GM12878 (cell line): ENCODE results near the gene IPO11. TPM values are rescaled to one million over a fixed set of nuclear protein-coding genes. Genes with fewer than 3 reads are reported as not detected.
A peak's percentile ranks its signal among the peaks of the same experiment; 100 is the strongest.

Experiments used
- ATAC-seq: fragments of 200-7000 bp; cut with Tn5 transposase; 3 replicates; pipeline ENCODE4 v1.9.1; 2020; ENCODE audit warnings: mild to moderate bottlenecking, moderate library complexity
- BruUV-seq: library from RNA; stranded (reverse); fragments of 400-500 nt; replicated peaks from 2 replicates; lab custom pipeline; 2021; lab: Mats Ljungman, UMichigan
- CTCF ChIA-PET: fragments of 300-600 bp; sonication (Branson Sonifier 250); formaldehyde crosslinking; extraction: SDS; loops from one replicate; lab custom pipeline; 2021; ENCODE audit warnings: inconsistent platforms; lab: Yijun Ruan, JAX
- POLR2A ChIA-PET: fragments of 350-600 bp; formaldehyde crosslinking; extraction: SDS; loops from one replicate; lab custom pipeline; 2021; ENCODE audit warnings: inconsistent platforms; lab: Charles Lee
- RAD21 ChIA-PET: fragments of 300-600 bp; sonication (Branson Sonifier 250); formaldehyde crosslinking; loops from one replicate; lab custom pipeline; 2023; ENCODE audit warnings: antibody characterized with exemption; ENCODE audit not compliant: unreplicated experiment; lab: Charles Lee
- SMC1A ChIA-PET: fragments of 300-600 bp; sonication (Branson Sonifier 250); formaldehyde crosslinking; loops from one replicate; lab custom pipeline; 2023; ENCODE audit not compliant: unreplicated experiment, uncharacterized antibody; lab: Charles Lee
- DNase-seq: peaks from one replicate; pipeline ENCODE4 v3.0.0-alpha.2; 2011; ENCODE audit warnings: low read depth, low spot score
- FAIRE-seq: peaks from 3 replicates; lab custom pipeline; 2011; peaks lifted over from hg19 to GRCh38; lab: Jason Lieb, UNC
- H2AFZ ChIP-seq: 2 replicates; pipeline ENCODE4 v1.6.0; 2011; ENCODE audit warnings: low read depth, low read length, control low read depth; ENCODE audit not compliant: control insufficient read depth
- H3K27ac ChIP-seq: 2 replicates; pipeline ENCODE4 v1.5.1; 2011; ENCODE audit warnings: control low read depth; ENCODE audit not compliant: control insufficient read depth, insufficient read depth
- H3K27me3 ChIP-seq, 2 experiments: replicated peaks in 1 of 2; 2 replicates each; pipeline versions ENCODE4 v1.6.0 to v1.6.1; 2011; ENCODE audit warnings: low read length in 1 of 2; ENCODE audit not compliant: control insufficient read depth in 2 of 2, insufficient read depth in 2 of 2
- H3K36me3 ChIP-seq, 2 experiments: 2 replicates each; pipeline ENCODE4 v1.5.1; 2011; ENCODE audit warnings: low read length in 1 of 2; ENCODE audit not compliant: control insufficient read depth in 2 of 2, insufficient read depth in 2 of 2
- H3K4me1 ChIP-seq: 2 replicates; pipeline ENCODE4 v1.6.1; 2011; ENCODE audit warnings: mild to moderate bottlenecking, low read length, moderate library complexity, mixed read lengths; ENCODE audit not compliant: control insufficient read depth, insufficient read depth
- H3K4me2 ChIP-seq: 2 replicates; pipeline ENCODE4 v1.6.0; 2011; ENCODE audit warnings: control low read depth; ENCODE audit not compliant: control insufficient read depth, insufficient read depth
- H3K4me3 ChIP-seq: fragments of 200-600 bp; sonication (generic); 2 replicates; pipeline ENCODE4 v1.5.1; 2016
- H3K79me2 ChIP-seq: 2 replicates; pipeline ENCODE4 v1.6.0; 2011; ENCODE audit warnings: low read length; ENCODE audit not compliant: control insufficient read depth, insufficient read depth
- H3K9ac ChIP-seq: 2 replicates; pipeline ENCODE4 v1.8.0; 2011; ENCODE audit warnings: low read length, control low read depth, mixed read lengths; ENCODE audit not compliant: control insufficient read depth, insufficient read depth
- H3K9me3 ChIP-seq: replicated peaks from 3 replicates; pipeline ENCODE4 v1.5.1; 2011; ENCODE audit warnings: mild to moderate bottlenecking, low read length; ENCODE audit not compliant: control insufficient read depth, insufficient read depth
- H4K20me1 ChIP-seq: 2 replicates; pipeline ENCODE4 v1.6.0; 2011; ENCODE audit not compliant: control insufficient read depth, insufficient read depth
- ATF3 ChIP-seq: IDR thresholded peaks from 2 replicates; pipeline ENCODE4 v1.6.1; 2011; ENCODE audit warnings: low read depth, mild to moderate bottlenecking, low read length, moderate library complexity, borderline replicate concordance; ENCODE audit errors: extremely low read depth
- CBX5 ChIP-seq: sonication (generic); IDR thresholded peaks from 2 replicates; pipeline ENCODE4 v1.6.1; 2016; ENCODE audit warnings: low read depth, moderate library complexity, mild to moderate bottlenecking, inconsistent platforms
- CTCF ChIP-seq, 3 experiments: IDR thresholded peaks in 2 of 3; conservative IDR thresholded peaks in 1 of 3; 2 replicates each; pipeline ENCODE4 v1.5.1; 2011; ENCODE audit warnings: low read depth in 3 of 3, low read length in 3 of 3, mild to moderate bottlenecking in 3 of 3, control low read depth in 2 of 3, moderate library complexity in 2 of 3, inconsistent platforms in 1 of 3, mixed read lengths in 1 of 3; ENCODE audit not compliant: control insufficient read depth in 2 of 3, insufficient read depth in 1 of 3; ENCODE audit errors: extremely low read depth in 1 of 3
- KDM1A ChIP-seq: fragments of 200-600 bp; sonication (generic); IDR thresholded peaks from 2 replicates; pipeline ENCODE4 v1.6.1; 2016; ENCODE audit warnings: borderline replicate concordance
- RUNX3 ChIP-seq: IDR thresholded peaks from 2 replicates; pipeline ENCODE4 v1.6.1; 2012; ENCODE audit warnings: low read length, inconsistent platforms
- STAT3 ChIP-seq: IDR thresholded peaks from 2 replicates; pipeline ENCODE4 v1.6.1; 2011; ENCODE audit warnings: low read depth, low read length, improper control_type of control experiment
- TCF3 ChIP-seq: IDR thresholded peaks from 2 replicates; pipeline ENCODE4 v1.6.1; 2012; ENCODE audit warnings: low read depth, mild to moderate bottlenecking, low read length, borderline replicate concordance; ENCODE audit not compliant: insufficient read depth
- TCF7 ChIP-seq: IDR thresholded peaks from 2 replicates; pipeline ENCODE4 v1.6.1; 2014; ENCODE audit warnings: antibody characterized with exemption, borderline replicate concordance
- YY1 ChIP-seq: IDR thresholded peaks from 2 replicates; pipeline ENCODE4 v1.6.1; 2011; ENCODE audit warnings: low read depth, mild to moderate bottlenecking, low read length
- ZNF592 ChIP-seq: fragments of 450-650 bp; IDR thresholded peaks from 2 replicates; pipeline ENCODE4 v1.6.1; 2017; ENCODE audit warnings: mild to moderate bottlenecking, moderate library complexity
- ZNF622 ChIP-seq: fragments of 450-650 bp; IDR thresholded peaks from 2 replicates; pipeline ENCODE4 v1.6.1; 2017; ENCODE audit warnings: mild to moderate bottlenecking, inconsistent platforms
- WGBS: methylation state at CpG from one replicate; pipeline ENCODE4 v1.1.6; 2016; ENCODE audit warnings: low lambda C conversion rate; ENCODE audit not compliant: insufficient replicate concordance, insufficient coverage; ENCODE audit errors: missing lambda C conversion rate; 5-methylcytosine and 5-hydroxymethylcytosine counted together
- in situ Hi-C: fragments of 300-500 bp; cut with MboI; formaldehyde crosslinking; loops from 9 replicates; pipeline ENCODE4 v1.14.3; 2018; ENCODE audit warnings: mixed read lengths
- intact Hi-C: fragments of 100-400 bp; cut with micrococcal nuclease; formaldehyde crosslinking; loops from one replicate; pipeline ENCODE4 v1.14.2; 2022; ENCODE audit not compliant: unreplicated experiment
- polyA plus RNA-seq, 11 experiments: library from polyadenylated mRNA; depleted of rRNA in 4 of 11; unstranded in 6 of 11; stranded (reverse) in 5 of 11; fragments of >200 nt; fragmentation: Nextera tagmentation in 4 of 11; fragmentation: Illumina TruSeq in 1 of 11; extraction: Ambion mirVana in 4 of 11; extraction: Trizol in 1 of 11; gene quantifications; 1 replicate in 1 of 11; 2 replicates in 10 of 11; pipeline versions ENCODE4 v1.2.1 to v1.2.3, GENCODE V29; 2011 to 2016; ENCODE audit warnings: inconsistent platforms in 2 of 11, missing spikeins in 2 of 11, low read depth in 1 of 11
- total RNA-seq, 4 experiments: library from RNA; depleted of rRNA in 3 of 4; stranded (reverse); fragments of >200 nt in 3 of 4; fragmentation: Illumina TruSeq in 1 of 4; extraction: Trizol in 1 of 4; gene quantifications; 2 replicates each; pipeline versions ENCODE4 v1.2.1 to v1.2.3, GENCODE V29; 2013 to 2021

Gene IPO11
- total and polyA plus RNA-seq, 10 of the 15 experiments (the other 5 are each of a cell fraction or from before 2014, with no cell fraction given): 14.1 to 49.3 (median 29.8) TPM

GRCh38 chr5:62617943-62618342 is 205.4 kb downstream of the IPO11 start:
- POLR2A ChIA-PET: no interaction called here
- BruUV-seq: no TSS peak

GRCh38 chr5:62620761-62621160 is 208.2 kb downstream of the IPO11 start:
- no peaks in the 10 kb centered on the region for H3K9me3 ChIP-seq
- ChIA-PET SMC1A (no interaction called here), RAD21 (no interaction called here), CTCF (no interaction called here), POLR2A (no interaction called here)
- no peak for FAIRE-seq
- H4K20me1 ChIP-seq: no peaks in the 10 kb centered on the region
- no TSS peak for BruUV-seq
- H3K36me3 ChIP-seq: no peaks in the 10 kb centered on the region
- H3K4me3 ChIP-seq: no peak overlapping the region
- H3K4me2 ChIP-seq: no peak overlapping the region
- no peaks in the 10 kb centered on the region for H3K27me3 ChIP-seq
- WGBS: 94% methylated on average over 5 of the region's 5 CpGs
- H3K4me1 ChIP-seq: no peaks in the 10 kb centered on the region
- H3K27ac ChIP-seq: no peak overlapping the region
- no peak overlapping the region for H2AFZ ChIP-seq
- intact Hi-C loops (no loop called here), in situ Hi-C loops (no loop called here)
- ATAC-seq: no peak
- no peak overlapping the region for H3K9ac ChIP-seq
- H3K79me2 ChIP-seq: no peaks in the 10 kb centered on the region
- no peak for DNase-seq
- TF ChIP-seq CBX5 (no peak), ZNF592 (no peak), ZNF622 (no peak), YY1 (no peak), CTCF (IDR thresholded peaks at IDR 0.05 in 2 of 3, conservative IDR thresholded peaks at IDR 0.05 in 1 of 3; ENCODE audit: control insufficient read depth in 2 of 3, extremely low read depth in 1 of 3, insufficient read depth in 1 of 3, low read depth in 3 of 3, low read length in 3 of 3) (no peak), TCF3 (no peak), STAT3 (no peak), ATF3 (no peak)

More at GRCh38 chr5:62617943-62618342, 205.4 kb downstream of the IPO11 start:
- Histone ChIP-seq H3K9ac (no peak overlapping the region), H3K4me2 (no peak overlapping the region), H2AFZ (no peak overlapping the region), H3K36me3 (no peaks in the 10 kb centered on the region; a peak in 2 of 4 replicates), H3K4me1 (no peaks in the 10 kb centered on the region), H3K79me2 (no peaks in the 10 kb centered on the region), H3K9me3 (no peaks in the 10 kb centered on the region), H4K20me1 (no peaks in the 10 kb centered on the region), H3K27me3 (no peaks in the 10 kb centered on the region)
- DNase-seq (no peak), FAIRE-seq (no peak), ATAC-seq (no peak)
- intact Hi-C loops (no loop called here), in situ Hi-C loops (no loop called here)
- ChIA-PET SMC1A (no interaction called here), CTCF (no interaction called here), RAD21 (no interaction called here)
- TF ChIP-seq KDM1A: no peak
- peak; percentile 57; the same call in 1 of the 2 replicates for TF ChIP-seq TCF7
- peak; percentile 16; the same call in 1 of the 2 replicates for TF ChIP-seq RUNX3
- TF ChIP-seq, all 136 proteins: peak for 2
- H3K4me3 ChIP-seq: no peak overlapping the region
- H3K27ac ChIP-seq: no peak overlapping the region
